GM12878 (cell line): ENCODE measurements around the gene KRTAP5-4. TPM values are rescaled to one million over a fixed set of nuclear protein-coding genes. Genes with fewer than 3 reads are reported as not detected.
"Not testable (repeated sequence)": the region's sequence is repeated elsewhere in the genome, so short reads cannot be mapped to it uniquely, and the experiment has no call there.

ENCODE experiments used
- ATAC-seq: fragments of 200-7000 bp; cut with Tn5 transposase; 3 replicates; pipeline ENCODE4 v1.9.1; 2020; ENCODE audit warnings: mild to moderate bottlenecking, moderate library complexity
- BruUV-seq: library from RNA; stranded (reverse); fragments of 400-500 nt; replicated peaks from 2 replicates; lab custom pipeline; 2021; lab: Mats Ljungman, UMichigan
- CTCF ChIA-PET: fragments of 300-600 bp; sonication (Branson Sonifier 250); formaldehyde crosslinking; extraction: SDS; loops from one replicate; lab custom pipeline; 2021; ENCODE audit warnings: inconsistent platforms; lab: Yijun Ruan, JAX
- POLR2A ChIA-PET: fragments of 350-600 bp; formaldehyde crosslinking; extraction: SDS; loops from one replicate; lab custom pipeline; 2021; ENCODE audit warnings: inconsistent platforms; lab: Charles Lee
- RAD21 ChIA-PET: fragments of 300-600 bp; sonication (Branson Sonifier 250); formaldehyde crosslinking; loops from one replicate; lab custom pipeline; 2023; ENCODE audit warnings: antibody characterized with exemption; ENCODE audit not compliant: unreplicated experiment; lab: Charles Lee
- SMC1A ChIA-PET: fragments of 300-600 bp; sonication (Branson Sonifier 250); formaldehyde crosslinking; loops from one replicate; lab custom pipeline; 2023; ENCODE audit not compliant: unreplicated experiment, uncharacterized antibody; lab: Charles Lee
- DNase-seq: peaks from one replicate; pipeline ENCODE4 v3.0.0-alpha.2; 2011; ENCODE audit warnings: low read depth, low spot score
- FAIRE-seq: peaks from 3 replicates; lab custom pipeline; 2011; peaks lifted over from hg19 to GRCh38; lab: Jason Lieb, UNC
- H2AFZ ChIP-seq: 2 replicates; pipeline ENCODE4 v1.6.0; 2011; ENCODE audit warnings: low read depth, low read length, control low read depth; ENCODE audit not compliant: control insufficient read depth
- H3K27ac ChIP-seq: 2 replicates; pipeline ENCODE4 v1.5.1; 2011; ENCODE audit warnings: control low read depth; ENCODE audit not compliant: control insufficient read depth, insufficient read depth
- H3K27me3 ChIP-seq, 2 experiments: replicated peaks in 1 of 2; 2 replicates each; pipeline versions ENCODE4 v1.6.0 to v1.6.1; 2011; ENCODE audit warnings: low read length in 1 of 2; ENCODE audit not compliant: control insufficient read depth in 2 of 2, insufficient read depth in 2 of 2
- H3K36me3 ChIP-seq, 2 experiments: 2 replicates each; pipeline ENCODE4 v1.5.1; 2011; ENCODE audit warnings: low read length in 1 of 2; ENCODE audit not compliant: control insufficient read depth in 2 of 2, insufficient read depth in 2 of 2
- H3K4me1 ChIP-seq: 2 replicates; pipeline ENCODE4 v1.6.1; 2011; ENCODE audit warnings: mild to moderate bottlenecking, low read length, moderate library complexity, mixed read lengths; ENCODE audit not compliant: control insufficient read depth, insufficient read depth
- H3K4me2 ChIP-seq: 2 replicates; pipeline ENCODE4 v1.6.0; 2011; ENCODE audit warnings: control low read depth; ENCODE audit not compliant: control insufficient read depth, insufficient read depth
- H3K4me3 ChIP-seq: fragments of 200-600 bp; sonication (generic); 2 replicates; pipeline ENCODE4 v1.5.1; 2016
- H3K79me2 ChIP-seq: 2 replicates; pipeline ENCODE4 v1.6.0; 2011; ENCODE audit warnings: low read length; ENCODE audit not compliant: control insufficient read depth, insufficient read depth
- H3K9ac ChIP-seq: 2 replicates; pipeline ENCODE4 v1.8.0; 2011; ENCODE audit warnings: low read length, control low read depth, mixed read lengths; ENCODE audit not compliant: control insufficient read depth, insufficient read depth
- H3K9me3 ChIP-seq: replicated peaks from 3 replicates; pipeline ENCODE4 v1.5.1; 2011; ENCODE audit warnings: mild to moderate bottlenecking, low read length; ENCODE audit not compliant: control insufficient read depth, insufficient read depth
- H4K20me1 ChIP-seq: 2 replicates; pipeline ENCODE4 v1.6.0; 2011; ENCODE audit not compliant: control insufficient read depth, insufficient read depth
- WGBS: methylation state at CpG from one replicate; pipeline ENCODE4 v1.1.6; 2016; ENCODE audit warnings: low lambda C conversion rate; ENCODE audit not compliant: insufficient replicate concordance, insufficient coverage; ENCODE audit errors: missing lambda C conversion rate; 5-methylcytosine and 5-hydroxymethylcytosine counted together
- in situ Hi-C: fragments of 300-500 bp; cut with MboI; formaldehyde crosslinking; loops from 9 replicates; pipeline ENCODE4 v1.14.3; 2018; ENCODE audit warnings: mixed read lengths
- intact Hi-C: fragments of 100-400 bp; cut with micrococcal nuclease; formaldehyde crosslinking; loops from one replicate; pipeline ENCODE4 v1.14.2; 2022; ENCODE audit not compliant: unreplicated experiment
- polyA plus RNA-seq, 11 experiments: library from polyadenylated mRNA; depleted of rRNA in 4 of 11; unstranded in 6 of 11; stranded (reverse) in 5 of 11; fragments of >200 nt; fragmentation: Nextera tagmentation in 4 of 11; fragmentation: Illumina TruSeq in 1 of 11; extraction: Ambion mirVana in 4 of 11; extraction: Trizol in 1 of 11; gene quantifications; 1 replicate in 1 of 11; 2 replicates in 10 of 11; pipeline versions ENCODE4 v1.2.1 to v1.2.3, GENCODE V29; 2011 to 2016; ENCODE audit warnings: inconsistent platforms in 2 of 11, missing spikeins in 2 of 11, low read depth in 1 of 11
- total RNA-seq, 4 experiments: library from RNA; depleted of rRNA in 3 of 4; stranded (reverse); fragments of >200 nt in 3 of 4; fragmentation: Illumina TruSeq in 1 of 4; extraction: Trizol in 1 of 4; gene quantifications; 2 replicates each; pipeline versions ENCODE4 v1.2.1 to v1.2.3, GENCODE V29; 2013 to 2021

Gene KRTAP5-4
- total and polyA plus RNA-seq, 10 of the 15 experiments (the other 5 are each of a cell fraction or from before 2014, with no cell fraction given): not detected

DNA sequence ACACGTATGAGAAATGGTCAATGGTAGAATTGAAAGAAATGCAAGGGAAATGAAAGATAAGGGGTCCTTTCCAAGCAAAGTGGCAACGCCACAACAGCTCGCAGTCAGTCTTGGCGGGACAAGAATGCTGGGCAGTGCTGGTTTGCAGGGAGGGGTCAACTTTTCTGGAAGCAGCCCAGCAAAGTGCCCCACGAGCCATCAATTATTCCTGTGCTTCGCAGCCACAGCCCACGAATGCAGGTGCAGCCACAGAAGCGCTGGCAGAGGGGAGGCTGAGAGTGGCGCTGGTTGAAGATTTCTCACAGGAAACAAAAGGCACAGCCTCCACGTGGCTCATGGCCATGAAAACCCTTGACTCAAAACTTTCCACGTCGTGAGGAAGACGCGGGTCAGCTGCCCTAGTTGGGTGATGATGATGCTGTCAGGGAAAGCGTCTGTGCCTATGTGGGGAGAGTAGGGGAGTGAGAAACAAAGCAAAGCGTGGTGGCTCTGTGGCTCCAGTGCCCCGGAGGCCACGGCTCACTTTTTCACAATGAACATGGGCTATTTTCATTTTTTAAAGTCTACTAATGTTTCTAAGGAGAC lies 40.9 kb upstream of the KRTAP5-4 start:
- H3K9me3 ChIP-seq, H4K20me1 ChIP-seq, BruUV-seq, H3K4me3 ChIP-seq, H3K27me3 ChIP-seq, H3K9ac ChIP-seq, in situ Hi-C loops, ATAC-seq, FAIRE-seq, intact Hi-C loops, RAD21 ChIA-PET, H3K4me2 ChIP-seq, H2AFZ ChIP-seq, H3K79me2 ChIP-seq, SMC1A ChIA-PET, H3K27ac ChIP-seq, DNase-seq, POLR2A ChIA-PET, H3K36me3 ChIP-seq, H3K4me1 ChIP-seq: not testable (repeated sequence)
- WGBS: 7% methylated on average over 18 of the region's 18 CpGs
- CTCF ChIA-PET: interaction anchor here (0.6 kb wide), 1 partner anchor 10 kb away, joined by 3 read pairs; no protein-coding TSS in a partner anchor

DNA sequence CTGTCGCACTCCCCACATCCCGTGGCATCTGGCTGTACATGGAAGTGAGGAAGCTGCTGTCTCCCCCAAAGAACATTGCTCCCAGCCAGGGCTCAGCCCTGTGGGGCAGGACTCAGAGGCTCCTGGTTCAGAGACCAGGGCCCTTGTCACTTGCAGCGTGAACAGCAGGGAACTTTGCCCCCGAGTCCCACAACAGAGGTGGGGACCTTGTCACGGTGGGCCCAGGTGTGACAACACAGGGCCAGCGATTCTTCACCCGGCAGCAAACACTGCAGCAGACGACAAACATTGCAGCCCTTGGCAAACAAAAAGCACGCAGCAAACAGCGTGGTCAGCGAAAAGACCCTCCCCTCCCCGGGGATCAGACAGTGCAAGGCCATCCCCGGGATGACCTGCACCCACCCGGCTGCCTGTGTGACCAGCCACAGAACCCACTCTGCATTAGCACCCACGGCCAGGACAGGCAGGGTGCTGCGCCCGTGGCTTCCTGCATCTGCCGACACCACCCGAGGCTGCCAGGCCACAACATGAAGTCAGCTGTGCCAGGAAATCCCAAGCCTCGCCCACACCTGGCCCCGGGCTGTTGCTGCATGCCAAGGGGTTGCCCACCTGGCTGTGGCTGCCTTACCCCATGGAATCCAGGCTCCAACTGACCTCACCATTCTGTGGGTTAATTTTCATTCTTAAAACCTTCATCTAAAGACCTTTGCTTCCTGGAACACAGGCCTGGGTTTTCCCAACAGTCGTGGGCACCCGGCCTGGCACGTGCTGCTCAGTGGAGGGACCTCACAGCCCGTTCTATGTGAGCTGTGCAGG lies 39.7 kb upstream of the KRTAP5-4 start:
- CTCF ChIA-PET, BruUV-seq, SMC1A ChIA-PET, in situ Hi-C loops, H3K79me2 ChIP-seq, H3K27ac ChIP-seq, H4K20me1 ChIP-seq, FAIRE-seq, H3K4me3 ChIP-seq, ATAC-seq, intact Hi-C loops, RAD21 ChIA-PET, H3K4me2 ChIP-seq, H2AFZ ChIP-seq, H3K4me1 ChIP-seq, DNase-seq, H3K9ac ChIP-seq, H3K27me3 ChIP-seq, H3K9me3 ChIP-seq, POLR2A ChIA-PET, H3K36me3 ChIP-seq: not testable (repeated sequence)
- WGBS: 21% methylated on average over 17 of the region's 25 CpGs
